SK-N-MC (cell line): ENCODE results near the gene ADAM29.

Source experiments
- EZH2 ChIP-seq: fragments of 200-600 bp; sonication (generic); IDR thresholded peaks from one replicate; pipeline ENCODE4 v1.6.1; 2017; ENCODE audit warnings: antibody characterized with exemption
- FOXP2 ChIP-seq: optimal IDR thresholded peaks from 2 replicates; pipeline ENCODE3; 2011; ENCODE audit warnings: mild to moderate bottlenecking, moderate library complexity; ENCODE audit not compliant: insufficient read depth; ENCODE audit errors: extremely low read length, control extremely low read depth
- POLR2AphosphoS5 ChIP-seq: IDR thresholded peaks from 2 replicates; pipeline ENCODE4 v1.6.1; 2012; ENCODE audit warnings: mild to moderate bottlenecking, low read depth, low read length, borderline replicate concordance

DNA sequence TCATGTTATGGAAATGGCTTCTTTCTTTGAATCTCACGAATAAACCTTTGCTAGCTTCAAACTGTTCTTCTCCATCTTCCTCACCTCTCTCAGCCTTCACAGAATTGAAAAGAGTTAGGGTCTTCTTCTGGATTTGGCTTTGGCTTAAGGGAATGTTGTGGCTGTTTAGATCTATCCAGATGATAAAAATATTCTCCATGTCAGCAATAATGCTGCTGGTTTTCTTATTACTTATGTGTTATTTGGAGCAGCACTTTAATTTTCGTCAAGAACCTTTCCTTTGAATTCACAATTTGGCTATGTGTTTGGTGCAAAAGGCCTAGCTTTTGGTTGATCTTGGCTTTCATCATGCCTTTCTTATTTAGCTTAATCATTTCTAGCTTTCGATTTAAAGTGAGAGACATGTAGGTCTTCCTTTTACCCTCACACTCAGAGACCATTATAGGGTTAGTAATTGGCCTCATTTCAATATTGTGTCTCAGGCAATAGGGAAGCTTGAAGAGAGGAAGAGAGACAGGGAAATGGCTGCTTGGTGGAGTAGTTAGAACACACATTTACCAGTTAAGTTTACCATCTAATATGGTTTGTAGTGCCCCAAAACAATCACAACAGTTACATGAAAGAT, 5.1 kb upstream of the ADAM29 start:
- TF ChIP-seq POLR2AphosphoS5 (no peak), EZH2 (no peak), FOXP2 (no peak)
